A673 (cell line): Measurements from ENCODE around the gene SMYD3. TPM values are rescaled to one million over a fixed set of nuclear protein-coding genes. Genes with fewer than 3 reads are reported as not detected.
A peak's percentile ranks its signal among the peaks of the same experiment; 100 is the strongest.

ENCODE experiments used
- BruUV-seq: library from RNA; stranded (reverse); fragments of 400-500 nt; replicated peaks from 2 replicates; lab custom pipeline; 2021; lab: Mats Ljungman, UMichigan
- CTCF ChIA-PET: fragments of 300-600 bp; sonication (Branson Sonifier 250); formaldehyde crosslinking; loops from one replicate; lab custom pipeline; 2022; ENCODE audit warnings: antibody characterized with exemption; lab: Charles Lee
- POLR2A ChIA-PET: fragments of 300-600 bp; sonication (Branson Sonifier 250); formaldehyde crosslinking; loops from one replicate; lab custom pipeline; 2022; ENCODE audit warnings: antibody characterized with exemption; ENCODE audit not compliant: low non-redundant PET; lab: Charles Lee
- DNase-seq: peaks from one replicate; pipeline ENCODE4 v3.0.0-alpha.2; 2015; ENCODE audit warnings: low spot score
- H3K27ac ChIP-seq: fragments of 200-600 bp; sonication (generic); 2 replicates; pipeline ENCODE4 v1.5.1; 2016; ENCODE audit warnings: mixed run types, low read depth, mild to moderate bottlenecking, mixed read lengths, antibody characterized with exemption, low read length; ENCODE audit not compliant: poor library complexity, severe bottlenecking
- H3K27me3 ChIP-seq: fragments of 200-600 bp; sonication (generic); replicated peaks from 2 replicates; pipeline ENCODE4 v1.6.1; 2017; ENCODE audit warnings: mixed run types, low read depth, mild to moderate bottlenecking, mixed read lengths, antibody characterized with exemption, low read length; ENCODE audit not compliant: insufficient read depth, poor library complexity
- H3K36me3 ChIP-seq: fragments of 200-600 bp; sonication (generic); 2 replicates; pipeline ENCODE4 v1.6.1; 2016; ENCODE audit warnings: mixed run types, mild to moderate bottlenecking, mixed read lengths, antibody characterized with exemption, low read length; ENCODE audit not compliant: insufficient read depth, poor library complexity, severe bottlenecking
- H3K4me1 ChIP-seq: fragments of 200-600 bp; sonication (generic); 2 replicates; pipeline ENCODE4 v1.6.1; 2017; ENCODE audit warnings: mixed run types, mild to moderate bottlenecking, mixed read lengths, antibody characterized with exemption, low read length; ENCODE audit not compliant: insufficient read depth, poor library complexity, severe bottlenecking
- H3K4me3 ChIP-seq: fragments of 200-600 bp; sonication (generic); 2 replicates; pipeline ENCODE4 v1.5.1; 2016; ENCODE audit warnings: low read depth, mixed run types, mild to moderate bottlenecking, mixed read lengths, low read length; ENCODE audit not compliant: poor library complexity, severe bottlenecking
- H3K9me3 ChIP-seq: fragments of 200-600 bp; sonication (generic); 2 replicates; pipeline ENCODE4 v1.6.1; 2016; ENCODE audit warnings: mixed run types, low read depth, mild to moderate bottlenecking, mixed read lengths, antibody characterized with exemption, low read length; ENCODE audit not compliant: poor library complexity, severe bottlenecking
- CTCF ChIP-seq: fragments of 300-800, 200-600 bp; sonication (generic); conservative IDR thresholded peaks from 2 replicates; pipeline ENCODE4 v1.5.1; 2017; ENCODE audit warnings: low read depth, mild to moderate bottlenecking, antibody characterized with exemption, low read length, moderate library complexity, mixed read lengths
- EZH2 ChIP-seq: fragments of 200-600 bp; sonication (generic); IDR thresholded peaks from 2 replicates; pipeline ENCODE4 v1.6.1; 2017; ENCODE audit warnings: borderline replicate concordance, low read depth, mild to moderate bottlenecking, mixed read lengths, antibody characterized with exemption, low read length; ENCODE audit not compliant: poor library complexity, severe bottlenecking
- intact Hi-C: fragments of 100-400 bp; cut with micrococcal nuclease; formaldehyde crosslinking; loops from one replicate; pipeline ENCODE4 v1.10.0; 2022; ENCODE audit not compliant: unreplicated experiment
- total RNA-seq: library from RNA; stranded (reverse); gene quantifications from 2 replicates; pipeline ENCODE4 v1.2.3, GENCODE V29; 2021

Gene SMYD3
- total RNA-seq, 1 experiment from 2014 or later, result 29.0 TPM

DNA sequence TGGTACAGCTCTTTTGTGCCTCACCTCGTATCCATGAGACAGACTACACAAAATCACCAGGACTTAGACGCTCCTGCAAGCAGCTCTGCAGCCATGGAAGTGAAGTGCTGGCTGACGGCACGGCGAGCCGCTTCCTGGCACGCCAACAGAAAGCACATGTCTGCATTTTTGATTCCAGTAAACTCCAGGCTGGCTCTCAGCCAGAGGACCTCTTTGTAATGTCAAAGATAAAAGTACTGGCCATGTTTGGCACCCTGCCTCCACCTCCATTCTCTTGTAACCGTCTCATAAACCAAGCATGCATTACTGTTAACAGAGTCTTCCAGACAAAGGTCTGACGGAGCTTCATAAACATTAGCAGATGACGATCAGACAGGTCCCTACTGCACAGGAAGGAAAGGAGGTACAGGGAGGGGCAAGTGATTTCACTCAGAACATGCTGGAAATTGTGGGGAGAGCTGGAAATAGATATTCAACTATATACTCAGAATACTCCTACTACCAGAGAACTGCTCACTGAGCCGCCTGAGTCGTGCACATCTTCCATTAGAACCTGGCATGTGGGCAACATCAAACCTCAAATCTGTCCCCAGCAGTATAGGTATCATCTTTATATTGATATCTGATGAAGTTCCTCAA lies 632.0 kb downstream of the SMYD3 start:
- ChIA-PET CTCF (no interaction called here), POLR2A (no interaction called here)
- Histone ChIP-seq H3K27me3 (no peaks in the 10 kb centered on the region), H3K36me3 (no peaks in the 10 kb centered on the region), H3K4me3 (no peak overlapping the region), H3K4me1 (peaks cover 5% of the 10 kb centered on the region), H3K9me3 (no peaks in the 10 kb centered on the region), H3K27ac (no peak overlapping the region)
- DNase-seq, result peak; percentile 47
- TF ChIP-seq CTCF (no peak), EZH2 (no peak)
- intact Hi-C loops, result no loop called here
- no TSS peak for BruUV-seq

DNA sequence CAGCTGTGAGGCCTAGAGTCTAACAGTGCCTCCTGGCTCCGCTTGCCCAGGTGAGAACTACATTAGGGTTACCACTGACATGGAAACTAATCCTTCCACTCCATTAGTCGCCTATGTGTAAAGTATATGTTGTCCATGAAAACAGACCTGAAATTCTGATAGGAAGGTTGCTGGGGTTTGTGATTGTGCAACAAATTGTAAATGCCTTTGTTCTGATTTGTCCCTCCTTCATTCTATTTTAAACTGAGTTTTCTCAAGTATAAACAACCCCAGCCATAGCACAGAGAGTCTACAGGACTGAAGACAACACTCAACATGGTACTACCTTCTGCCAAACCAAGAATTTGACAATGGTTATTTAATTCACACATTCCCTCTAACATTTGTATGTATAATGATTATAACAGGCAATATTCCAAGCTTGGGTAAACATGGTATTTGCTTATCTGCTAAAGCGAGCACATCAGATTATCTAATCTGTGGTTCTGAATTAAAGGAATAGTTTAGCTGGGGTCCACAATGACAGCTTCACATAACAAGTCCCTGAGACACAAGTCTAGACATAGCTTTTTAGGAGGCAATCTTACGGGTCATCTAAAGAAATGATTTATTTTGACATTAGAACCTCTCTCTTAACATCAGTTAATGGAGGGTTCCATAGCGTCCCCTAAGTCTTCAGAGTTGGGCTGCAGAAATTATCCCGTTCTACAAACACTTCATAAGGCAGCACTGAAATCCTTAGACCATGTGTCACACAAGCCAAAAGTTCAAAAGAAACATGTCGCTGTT lies 633.0 kb downstream of the SMYD3 start:
- BruUV-seq, result no TSS peak
- H3K27me3 ChIP-seq, result no peaks in the 10 kb centered on the region
- H3K36me3 ChIP-seq, result no peaks in the 10 kb centered on the region
- no peak overlapping the region for H3K4me3 ChIP-seq
- ChIA-PET CTCF (no interaction called here), POLR2A (no interaction called here)
- peaks cover 5% of the 10 kb centered on the region for H3K4me1 ChIP-seq
- no peaks in the 10 kb centered on the region for H3K9me3 ChIP-seq
- no peak for DNase-seq
- TF ChIP-seq EZH2 (no peak), CTCF (no peak)
- intact Hi-C loops, result no loop called here
- H3K27ac ChIP-seq, result no peak overlapping the region

GRCh38 chr1:245873068-245873467 lies 634.0 kb downstream of the SMYD3 start:
- ChIA-PET POLR2A (no interaction called here), CTCF (no interaction called here)
- no TSS peak for BruUV-seq
- no peaks in the 10 kb centered on the region for H3K9me3 ChIP-seq
- no peak for DNase-seq
- no peak overlapping the region for H3K4me3 ChIP-seq
- no peaks in the 10 kb centered on the region for H3K36me3 ChIP-seq
- TF ChIP-seq EZH2, result no peak
- no peak for TF ChIP-seq CTCF
- H3K4me1 ChIP-seq, result peaks cover 5% of the 10 kb centered on the region
- intact Hi-C loops, result no loop called here
- H3K27ac ChIP-seq, result no peak overlapping the region
- H3K27me3 ChIP-seq, result no peaks in the 10 kb centered on the region
